ENCODE data around the gene DGKA. TPM values are rescaled to one million over a fixed set of nuclear protein-coding genes. Genes with fewer than 3 reads are reported as not detected.
A peak's percentile ranks its signal among the peaks of the same experiment; 100 is the strongest.

DGKA gene
- total and polyA plus RNA-seq, 2 of the 13 experiments (the other 11 are each of a cell fraction or from before 2014, with no cell fraction given), result 2.4 to 5.4 TPM

GRCh38 chr12:55940065-55940732, 9.2 kb downstream of the DGKA start (continued):
- no peak for TF ChIP-seq ZBTB4 (CRISPR knock-in tag; IDR thresholded peaks at IDR 0.05; ENCODE audit: borderline replicate concordance)
- no peak for TF ChIP-seq ZFY (CRISPR knock-in tag; IDR thresholded peaks at IDR 0.05)
- TF ChIP-seq IRX3 (CRISPR knock-in tag; IDR thresholded peaks at IDR 0.05; ENCODE audit: borderline replicate concordance, low read depth), result no peak
- no peak for TF ChIP-seq RARG (CRISPR knock-in tag; IDR thresholded peaks at IDR 0.05; ENCODE audit: low read depth)
- no peak for TF ChIP-seq ZBTB25 (CRISPR knock-in tag; IDR thresholded peaks at IDR 0.05)
- 0 out of 2 replicates have a peak, but pooled peaks have one; percentile 50 for TF ChIP-seq ZNF580 (CRISPR knock-in tag; IDR thresholded peaks at IDR 0.05; ENCODE audit: borderline replicate concordance, low read depth)
- TF ChIP-seq TCF7 (IDR thresholded peaks at IDR 0.05; ENCODE audit: low read depth), result no peak
- TF ChIP-seq ZBTB3 (CRISPR knock-in tag; IDR thresholded peaks at IDR 0.05; ENCODE audit: borderline replicate concordance, low read depth), result no peak
- peak; percentile 35; the same call in 1 of the 2 replicates for TF ChIP-seq MYC (CRISPR knock-in tag; IDR thresholded peaks at IDR 0.05; ENCODE audit: borderline replicate concordance)
- TF ChIP-seq NR2F2 (IDR thresholded peaks at IDR 0.05; ENCODE audit: borderline replicate concordance, low read depth), result no peak
- TF ChIP-seq ZNF513 (CRISPR knock-in tag; conservative IDR thresholded peaks at IDR 0.05), result no peak
- no peak for TF ChIP-seq HNRNPK (IDR thresholded peaks at IDR 0.05; ENCODE audit: low read depth, low read length, poor library complexity, severe bottlenecking)
- no peak for TF ChIP-seq SPEN (CRISPR knock-in tag; IDR thresholded peaks at IDR 0.05; ENCODE audit: low read depth)
- no peak for TF ChIP-seq TRAFD1 (CRISPR knock-in tag; IDR thresholded peaks at IDR 0.05; ENCODE audit: borderline replicate concordance)
- no peak for TF ChIP-seq ZNF136 (CRISPR knock-in tag; IDR thresholded peaks at IDR 0.05; ENCODE audit: low read depth)
- TF ChIP-seq ZNF33B (CRISPR knock-in tag; IDR thresholded peaks at IDR 0.05), result no peak
- no peak for TF ChIP-seq MED13 (CRISPR knock-in tag; IDR thresholded peaks at IDR 0.05)
- no peak for TF ChIP-seq PHF8 (CRISPR knock-in tag; IDR thresholded peaks at IDR 0.05)
- no peak for TF ChIP-seq ZKSCAN1 (IDR thresholded peaks at IDR 0.05; ENCODE audit: low read length)
- no peak for TF ChIP-seq SMYD3 (CRISPR knock-in tag; IDR thresholded peaks at IDR 0.05)
- peak; percentile 69; the same call in 1 of the 2 replicates for TF ChIP-seq NRL (CRISPR knock-in tag; IDR thresholded peaks at IDR 0.05; ENCODE audit: borderline replicate concordance)
- no peak for TF ChIP-seq DDIT3 (CRISPR knock-in tag; IDR thresholded peaks at IDR 0.05)
